Skin of body (tissue), 3 donors: ENCODE data around the gene LPAR6. TPM values are rescaled to one million over a fixed set of nuclear protein-coding genes. Genes with fewer than 3 reads are reported as not detected.

Experiments
- DNase-seq: peaks from one replicate; lab custom pipeline; 2025; lab: John Stamatoyannopoulos, UW
- small RNA-seq: library from RNA; depleted of rRNA; stranded (forward); fragments of <200 nt; gene quantifications from one replicate; pipeline ENCODE3, GENCODE V24; 2014; ENCODE audit warnings: low replicate concordance
- total RNA-seq: library from RNA; depleted of rRNA; stranded (reverse); fragments of >200 nt; gene quantifications from one replicate; pipeline ENCODE4 v1.2.3, GENCODE V29; 2014

LPAR6 gene
- total RNA-seq, 1 donor from 2014 or later = 62.5 TPM

DNA sequence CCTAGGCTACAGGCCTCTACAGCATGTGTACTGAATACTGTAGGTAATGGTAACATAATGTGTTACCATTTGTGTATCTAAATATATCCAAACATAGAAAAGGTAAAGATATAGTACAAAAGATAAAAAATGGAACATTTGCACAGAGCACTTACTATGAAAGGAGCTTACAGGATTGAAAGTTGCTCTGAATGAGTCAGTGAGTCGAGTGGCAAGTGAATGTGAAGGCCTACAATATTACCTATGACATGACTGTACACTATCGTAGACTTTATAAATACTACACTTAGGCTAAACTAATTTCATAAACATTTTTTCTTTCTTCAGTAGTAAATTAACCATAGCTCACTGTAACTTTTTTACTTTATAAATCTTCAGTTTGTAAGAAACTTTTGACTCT is 35.1 kb downstream of the LPAR6 start:
- DNase-seq = no peak

- DNase-seq = no peak
These were observed 42.1 kb downstream of the LPAR6 start for GRCh38 chr13:48370815-48371214.

GRCh38 chr13:48369988-48370387 is 42.9 kb downstream of the LPAR6 start:
- DNase-seq = no peak

Small RNA genes within 50 kb of the gene (small RNA-seq; reads per million reads assigned to genes)
- not detected for gene RF00017

Other genes with a start within 250 kb of the LPAR6 start
- 277 TPM for gene ITM2B, start 179.9 kb downstream of the LPAR6 start, total RNA-seq
- 44.9 TPM for gene RB1, start 109.4 kb downstream of the LPAR6 start, total RNA-seq
- gene RCBTB2, start 120.0 kb upstream of the LPAR6 start, total RNA-seq = 12.5 TPM
- gene CYSLTR2, start 240.8 kb upstream of the LPAR6 start, total RNA-seq = 2.4 TPM